K562 (cell line): ENCODE data around the gene DPH2. TPM values are rescaled to one million over a fixed set of nuclear protein-coding genes. Genes with fewer than 3 reads are reported as not detected.

ENCODE experiments used
- ATAC-seq: fragments of 200-7000 bp; cut with Tn5 transposase; 3 replicates; pipeline ENCODE4 v1.9.1; 2020; ENCODE audit warnings: moderate library complexity
- BruUV-seq: library from RNA; stranded (reverse); fragments of 400-500 nt; replicated peaks from 2 replicates; lab custom pipeline; 2021; lab: Mats Ljungman, UMichigan
- CTCF ChIA-PET: fragments of 300-600 bp; formaldehyde crosslinking; extraction: SDS; loops from one replicate; lab custom pipeline; 2021; ENCODE audit warnings: low intra/inter-chr PET ratio; lab: Yijun Ruan, JAX
- POLR2A ChIA-PET: fragments of 300-600, 350-650 bp; sonication (Branson Sonifier 250); formaldehyde crosslinking; extraction: SDS; loops from one replicate; lab custom pipeline; 2021; ENCODE audit warnings: antibody characterized with exemption, inconsistent platforms; lab: Yijun Ruan, JAX
- DNase-seq, 4 experiments: peaks; one replicate each; pipeline versions ENCODE4 v3.0.0 to v3.0.0-alpha.2; 2011 to 2018; ENCODE audit warnings: low spot score in 3 of 4, mixed read lengths in 3 of 4; ENCODE audit errors: extremely low read depth in 1 of 4
- FAIRE-seq: peaks from 2 replicates; lab custom pipeline; 2011; peaks lifted over from hg19 to GRCh38; lab: Jason Lieb, UNC
- H2AFZ ChIP-seq: 2 replicates; pipeline ENCODE4 v1.6.0; 2011; ENCODE audit warnings: low read depth, low read length, control low read depth, inconsistent platforms
- H3K27ac ChIP-seq: fragments of 200-600 bp; 3 replicates; pipeline ENCODE4 v1.8.0; 2011; ENCODE audit warnings: low read depth, mild to moderate bottlenecking, control low read depth, inconsistent platforms, low read length, moderate library complexity, mixed read lengths; ENCODE audit errors: extremely low read depth
- H3K27me3 ChIP-seq, 2 experiments: fragments of 300-600 bp in 1 of 2; 2 replicates in 1 of 2; 3 replicates in 1 of 2; pipeline versions ENCODE4 v1.6.0 to v1.8.0; 2011; ENCODE audit warnings: inconsistent platforms in 2 of 2, low read length in 2 of 2, mild to moderate bottlenecking in 1 of 2, mixed read lengths in 1 of 2, moderate library complexity in 1 of 2; ENCODE audit not compliant: control insufficient read depth in 2 of 2, insufficient read depth in 2 of 2
- H3K36me3 ChIP-seq: fragments of 300-600 bp; 3 replicates; pipeline ENCODE4 v1.8.0; 2011; ENCODE audit warnings: mild to moderate bottlenecking, low read length, inconsistent platforms; ENCODE audit not compliant: control insufficient read depth, insufficient read depth
- H3K4me1 ChIP-seq, 2 experiments: fragments of 200-600 bp in 1 of 2; replicated peaks in 1 of 2; 2 replicates in 1 of 2; 3 replicates in 1 of 2; pipeline versions ENCODE4 v1.5.1 to v1.8.0; 2011; ENCODE audit warnings: inconsistent platforms in 2 of 2, low read length in 2 of 2, mild to moderate bottlenecking in 1 of 2, mixed read lengths in 1 of 2, moderate library complexity in 1 of 2; ENCODE audit not compliant: control insufficient read depth in 2 of 2, insufficient read depth in 2 of 2
- H3K4me2 ChIP-seq: 2 replicates; pipeline ENCODE4 v1.6.1; 2011; ENCODE audit warnings: low read length, control low read depth, inconsistent platforms, mixed read lengths; ENCODE audit not compliant: insufficient read depth
- H3K4me3 ChIP-seq: fragments of 200-600 bp; sonication (generic), shearing (Covaris generic); 2 replicates; pipeline ENCODE4 v1.5.1; 2016; ENCODE audit warnings: control low read depth, inconsistent platforms
- H3K79me2 ChIP-seq: fragments of 200-600 bp; 3 replicates; pipeline ENCODE4 v1.8.0; 2011; ENCODE audit warnings: low read length, inconsistent platforms; ENCODE audit not compliant: control insufficient read depth, insufficient read depth
- H3K9ac ChIP-seq, 2 experiments: 2 replicates each; pipeline versions ENCODE4 v1.6.0 to v1.6.1; 2011; ENCODE audit warnings: low read depth in 2 of 2, low read length in 2 of 2, control low read depth in 1 of 2, inconsistent platforms in 1 of 2, mild to moderate bottlenecking in 1 of 2, mixed read lengths in 1 of 2; ENCODE audit not compliant: insufficient read depth in 1 of 2
- H3K9me1 ChIP-seq: one replicate; pipeline ENCODE4 v1.6.0; 2011; ENCODE audit warnings: inconsistent platforms, mild to moderate bottlenecking, low read length, moderate library complexity; ENCODE audit not compliant: control insufficient read depth, insufficient read depth
- H3K9me3 ChIP-seq: replicated peaks from 2 replicates; pipeline ENCODE4 v1.5.1; 2011; ENCODE audit warnings: low read depth, low read length, inconsistent platforms; ENCODE audit not compliant: control insufficient read depth, insufficient read depth
- H4K20me1 ChIP-seq: replicated peaks from 2 replicates; pipeline ENCODE4 v1.6.1; 2011; ENCODE audit warnings: low read length, inconsistent platforms, mixed read lengths; ENCODE audit not compliant: control insufficient read depth, insufficient read depth
- ATF3 ChIP-seq, 2 experiments: fragments of 450-650 bp in 1 of 2; sonication (generic) in 1 of 2; formaldehyde crosslinking in 1 of 2; IDR thresholded peaks in 1 of 2; conservative IDR thresholded peaks in 1 of 2; 2 replicates each; pipeline versions ENCODE4 v1.6.1 to v1.8.1; 2016 to 2023; ENCODE audit warnings: mild to moderate bottlenecking in 2 of 2, moderate library complexity in 2 of 2, inconsistent platforms in 1 of 2, missing genetic modification reagents in 1 of 2
- BCOR ChIP-seq: fragments of 450-650 bp; IDR thresholded peaks from 2 replicates; pipeline ENCODE4 v1.6.1; 2016
- BDP1 ChIP-seq: IDR thresholded peaks from 3 replicates; pipeline ENCODE4 v1.6.1; 2011; ENCODE audit not compliant: insufficient read length, insufficient read depth
- DLX4 ChIP-seq: fragments of 250-450 bp; sonication (Bioruptor Pico); IDR thresholded peaks from 2 replicates; pipeline ENCODE4 v1.6.1; 2021; ENCODE audit warnings: mild to moderate bottlenecking
- DNMT1 ChIP-seq: fragments of 450-650 bp; IDR thresholded peaks from 2 replicates; pipeline ENCODE4 v1.6.1; 2016; ENCODE audit warnings: antibody characterized with exemption, mild to moderate bottlenecking
- EGR1 ChIP-seq: fragments of 450-650 bp; conservative IDR thresholded peaks from 2 replicates; pipeline ENCODE4 v1.6.1; 2017; ENCODE audit warnings: mild to moderate bottlenecking
- NR2C1 ChIP-seq, 2 experiments: fragments of 450-650 bp; IDR thresholded peaks; 2 replicates each; pipeline ENCODE4 v1.6.1; 2017; ENCODE audit warnings: mild to moderate bottlenecking in 2 of 2, antibody characterized with exemption in 1 of 2, inconsistent platforms in 1 of 2, missing compliant biosample characterization in 1 of 2, missing genetic modification characterization in 1 of 2
- NR4A1 ChIP-seq, 2 experiments: fragments of 250-450 bp in 1 of 2; fragments of 450-650 bp in 1 of 2; sonication (Bioruptor Pico) in 1 of 2; IDR thresholded peaks; 2 replicates each; pipeline versions ENCODE4 v1.4.0 to v1.6.1; 2016 to 2020; ENCODE audit warnings: mild to moderate bottlenecking in 2 of 2, missing compliant biosample characterization in 1 of 2, missing genetic modification characterization in 1 of 2, moderate library complexity in 1 of 2
- PYGO2 ChIP-seq: fragments of 450-650 bp; IDR thresholded peaks from 2 replicates; pipeline ENCODE4 v1.6.1; 2016; ENCODE audit warnings: mild to moderate bottlenecking, missing genetic modification characterization, moderate library complexity, missing compliant biosample characterization
- RAD51 ChIP-seq: fragments of 450-650 bp; IDR thresholded peaks from 2 replicates; pipeline ENCODE4 v1.7.1; 2016; ENCODE audit warnings: low read depth, mild to moderate bottlenecking, borderline replicate concordance
- STAT5B ChIP-seq: fragments of 250-450 bp; sonication (Bioruptor Pico); IDR thresholded peaks from 2 replicates; pipeline ENCODE4 v1.8.0; 2021; ENCODE audit warnings: mild to moderate bottlenecking, inconsistent platforms
- TBP ChIP-seq: optimal IDR thresholded peaks from 2 replicates; pipeline ENCODE3; 2011; ENCODE audit warnings: low read depth, low read length, improper control_type of control experiment
- TEAD2 ChIP-seq: fragments of 450-650 bp; IDR thresholded peaks from 2 replicates; pipeline ENCODE4 v1.6.1; 2016; ENCODE audit warnings: missing genetic modification characterization, control low read depth, missing compliant biosample characterization
- ZSCAN32 ChIP-seq: fragments of 450-650 bp; formaldehyde crosslinking; IDR thresholded peaks from 2 replicates; pipeline ENCODE4 v1.4.0; 2020; ENCODE audit warnings: mild to moderate bottlenecking, moderate library complexity
- WGBS: fragments of 100-300 bp; shearing (Covaris generic); methylation state at CpG from one replicate; pipeline ENCODE4 v1.1.6; 2016; ENCODE audit warnings: low coverage, mixed read lengths; ENCODE audit not compliant: insufficient coverage; ENCODE audit errors: missing lambda C conversion rate; 5-methylcytosine and 5-hydroxymethylcytosine counted together
- in situ Hi-C: fragments of 300-500 bp; cut with MboI; formaldehyde crosslinking; loops from 4 replicates; pipeline ENCODE4 v1.15.0; 2018; ENCODE audit warnings: inconsistent platforms, mixed read lengths
- intact Hi-C: fragments of 100-400 bp; cut with micrococcal nuclease; formaldehyde crosslinking; loops from 2 replicates; pipeline ENCODE4 v1.14.2; 2022
- polyA plus RNA-seq, 8 experiments: library from polyadenylated mRNA; depleted of rRNA in 4 of 8; stranded (reverse) in 5 of 8; unstranded in 3 of 8; fragments of >200 nt; fragmentation: Nextera tagmentation in 2 of 8; fragmentation: Illumina TruSeq in 1 of 8; extraction: Ambion mirVana in 2 of 8; extraction: Trizol in 1 of 8; gene quantifications; 2 replicates each; pipeline versions ENCODE4 v1.2.1 to v1.2.3, GENCODE V29; 2011 to 2014; ENCODE audit warnings: inconsistent platforms in 1 of 8, missing spikeins in 1 of 8
- total RNA-seq, 7 experiments: library from RNA; depleted of rRNA in 6 of 7; stranded (reverse); fragments of >200 nt in 6 of 7; fragmentation: Illumina TruSeq in 2 of 7; extraction: Trizol in 2 of 7; gene quantifications; 2 replicates each; pipeline versions ENCODE4 v1.2.1 to v1.2.3, GENCODE V29; 2011 to 2021; ENCODE audit warnings: low replicate concordance in 1 of 7
- TF ChIP-seq, protein P1 (sequence below): IDR thresholded peaks from 2 replicates; pipeline ENCODE4 v1.6.1; 2014; ENCODE audit warnings: antibody characterized with exemption

DPH2 gene
- total and polyA plus RNA-seq, 9 of the 15 experiments (the other 6 are each of a cell fraction or from before 2014, with no cell fraction given), result 17.9 to 94.1 (median 68.1) TPM

GRCh38 chr1:43973981-43974442, 4.2 kb downstream of the DPH2 start (continued):
- TF ChIP-seq NR4A1 (CRISPR knock-in tag; IDR thresholded peaks at IDR 0.05) (no peak), NR4A1 (tag; IDR thresholded peaks at IDR 0.05) (no peak)

- in situ Hi-C loops, result no loop called here
- TF ChIP-seq STAT5B (CRISPR knock-in tag) (no peak), RAD51 (peak; percentile 100), ATF3 (IDR thresholded peaks at IDR 0.05) (peak; percentile 62), ATF3 (CRISPR knock-in tag; conservative IDR thresholded peaks at IDR 0.05) (no peak), BCOR (0 out of 2 replicates have a peak, but pooled peaks have one; percentile 34), DNMT1 (no peak), NR2C1 (IDR thresholded peaks at IDR 0.05) (peak; percentile 66; the same call in 1 of the 2 replicates), NR2C1 (tag; IDR thresholded peaks at IDR 0.05) (peak; percentile 75), DLX4 (CRISPR knock-in tag) (no peak), EGR1 (peak; percentile 90), ZSCAN32 (CRISPR knock-in tag) (no peak), TBP (peak; percentile 73), TEAD2 (tag) (no peak), PYGO2 (no peak), BDP1 (no peak)
- TF ChIP-seq, protein P1, sequence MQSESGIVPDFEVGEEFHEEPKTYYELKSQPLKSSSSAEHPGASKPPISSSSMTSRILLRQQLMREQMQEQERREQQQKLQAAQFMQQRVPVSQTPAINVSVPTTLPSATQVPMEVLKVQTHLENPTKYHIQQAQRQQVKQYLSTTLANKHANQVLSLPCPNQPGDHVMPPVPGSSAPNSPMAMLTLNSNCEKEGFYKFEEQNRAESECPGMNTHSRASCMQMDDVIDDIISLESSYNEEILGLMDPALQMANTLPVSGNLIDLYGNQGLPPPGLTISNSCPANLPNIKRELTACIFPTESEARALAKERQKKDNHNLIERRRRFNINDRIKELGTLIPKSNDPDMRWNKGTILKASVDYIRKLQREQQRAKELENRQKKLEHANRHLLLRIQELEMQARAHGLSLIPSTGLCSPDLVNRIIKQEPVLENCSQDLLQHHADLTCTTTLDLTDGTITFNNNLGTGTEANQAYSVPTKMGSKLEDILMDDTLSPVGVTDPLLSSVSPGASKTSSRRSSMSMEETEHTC, result peak; percentile 97
These were observed 4.8 kb downstream of the DPH2 start, which contains the start of gene ATP6V0B for GRCh38 chr1:43974443-43975248. ATP6V0B (plus strand) TSS chr1:43974960; CDS start chr1:43975041, 81 bp downstream.

More at GRCh38 chr1:43974443-43975248, 4.8 kb downstream of the DPH2 start, which contains the start of gene ATP6V0B:
- ATAC-seq, result peak; percentile 87
- H3K9me3 ChIP-seq, result no peaks in the 10 kb centered on the region
- DNase-seq, result peak; percentile 91 to 99 (median 95)
- peak within 1 kb of the TSS; percentile 90 for H3K4me2 ChIP-seq
- WGBS, result under 1% methylated on average over 69 of the region's 93 CpGs
- peak; percentile 92 for FAIRE-seq
- H3K36me3 ChIP-seq, result peaks cover 61% of the 10 kb centered on the region
- no peaks in the 10 kb centered on the region for H3K27me3 ChIP-seq
- H3K79me2 ChIP-seq, result peaks cover 62% of the 10 kb centered on the region
- peak within 1 kb of the TSS; percentile 97 for H2AFZ ChIP-seq
- peak within 1 kb of the TSS; percentile 88 to 98 for H3K9ac ChIP-seq
- H4K20me1 ChIP-seq, result peaks cover 24% of the 10 kb centered on the region
- ChIA-PET CTCF (no interaction called here), POLR2A (interaction anchor here (0.5 to 2.1 kb wide), 17 partner anchors 12 to 818 kb away, joined by 3 to 7 read pairs (median 3); no protein-coding TSS in a partner anchor)
- peak within 1 kb of the TSS; percentile 87 for H3K4me3 ChIP-seq
- peak within 1 kb of the TSS; percentile 89 for H3K27ac ChIP-seq
- no TSS peak for BruUV-seq
- peaks cover 10% of the 10 kb centered on the region for H3K9me1 ChIP-seq
- H3K4me1 ChIP-seq, result peaks cover 41 to 67% of the 10 kb centered on the region in 2 experiments
- intact Hi-C loops, result loop anchor here (1.0 to 2.0 kb wide), 2 partner anchors 16 to 28 kb away; partner anchors contain the start of genes CCDC24 and IPO13
